Stimulated activated CD4-positive, alpha-beta T cell treated with anti-CD3 and anti-CD28 coated beads, Interleukin-12 subunit alpha, Interleukin-12 subunit beta, amount 100 ng/mL, for 48 hours (primary cell): Measurements from ENCODE around the gene TMEM132E.

ENCODE experiments used
- DNase-seq, 3 donors: peaks; one replicate each; pipeline ENCODE4 v3.0.0-alpha.2; 2020; ENCODE audit warnings: low read depth in 2 of 3, low spot score in 1 of 3

Gene TMEM132E

DNA sequence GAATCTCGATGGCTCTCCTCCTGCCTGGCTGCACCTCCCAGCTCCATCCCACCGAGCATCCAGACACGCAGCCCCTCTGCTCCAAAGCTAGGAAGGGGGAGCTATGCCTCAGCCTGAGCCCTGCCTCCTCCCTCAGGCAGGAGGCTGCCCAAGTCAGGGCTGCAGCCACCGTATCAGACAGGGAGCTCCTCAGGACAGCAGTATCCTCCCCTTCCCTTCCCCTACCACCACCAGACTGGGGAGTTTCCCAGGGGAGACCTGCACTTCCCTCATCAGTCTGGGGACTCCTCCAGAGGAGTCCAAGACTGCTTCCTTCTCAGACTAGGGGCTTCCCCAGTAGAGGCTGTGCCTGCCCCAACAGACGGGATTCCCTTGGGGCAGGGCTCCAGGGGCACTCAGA, 17.5 kb downstream of the TMEM132E start:
- no peak for DNase-seq

DNA sequence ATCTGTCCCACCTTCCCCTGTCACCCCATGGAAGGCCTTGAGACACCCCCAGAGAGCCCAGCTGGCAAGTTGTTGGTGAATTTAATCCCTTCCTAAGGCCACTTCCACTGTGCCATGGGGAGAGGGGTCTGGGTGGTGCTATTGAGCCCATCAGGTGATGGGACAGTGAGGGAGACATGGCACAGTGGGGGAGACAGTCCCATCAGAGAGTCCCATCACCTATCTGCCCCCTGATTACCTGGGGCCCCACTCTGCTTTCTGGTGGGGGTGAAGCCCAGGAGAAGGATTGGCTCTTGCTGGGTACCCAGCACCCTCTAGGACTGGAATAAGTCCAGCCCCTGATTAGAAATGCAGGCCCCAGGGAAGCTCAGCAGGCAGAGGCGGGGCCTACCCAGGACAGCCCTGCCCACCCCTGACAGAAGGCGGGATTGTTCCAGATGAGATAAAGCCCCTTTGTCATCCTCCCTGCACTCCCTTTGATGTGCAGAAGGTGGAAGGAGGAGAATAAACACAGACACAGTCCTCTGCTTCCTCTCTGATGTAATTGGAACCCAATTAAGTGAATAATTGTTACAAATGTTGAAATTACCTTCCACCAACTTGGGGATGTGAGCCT, 18.9 kb downstream of the TMEM132E start:
- DNase-seq: no peak

DNA sequence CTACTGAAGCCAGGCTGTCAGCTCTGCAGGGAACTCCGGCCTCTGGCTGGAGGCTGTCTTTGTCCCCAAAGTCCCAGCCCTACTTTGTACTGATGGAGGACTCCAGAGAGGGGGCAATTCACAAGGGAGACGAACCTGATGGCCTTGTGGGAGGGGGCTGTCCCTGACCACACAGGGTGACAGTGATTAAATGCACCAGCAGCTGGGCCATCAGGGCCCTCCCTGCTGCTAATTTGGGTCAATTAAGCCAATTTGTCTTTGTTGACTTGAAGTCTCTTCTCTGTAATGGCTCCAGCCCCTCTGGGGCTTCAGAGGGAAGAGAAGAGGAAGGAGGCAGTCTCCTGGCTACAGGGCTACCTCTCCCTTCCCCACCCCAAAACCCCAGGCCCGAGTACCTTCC, 22.0 kb downstream of the TMEM132E start:
- no peak for DNase-seq

GRCh38 chr17:34603974-34604373, 24.6 kb downstream of the TMEM132E start:
- no peak for DNase-seq

GRCh38 chr17:34606763-34607162, 27.4 kb downstream of the TMEM132E start:
- DNase-seq: no peak

- DNase-seq: no peak
Observed at GRCh38 chr17:34607917-34608316, 28.5 kb downstream of the TMEM132E start.

GRCh38 chr17:34609210-34609609, 29.8 kb downstream of the TMEM132E start:
- no peak for DNase-seq

GRCh38 chr17:34610039-34610438, 30.7 kb downstream of the TMEM132E start:
- DNase-seq: no peak

GRCh38 chr17:34610506-34610905, 31.1 kb downstream of the TMEM132E start:
- no peak for DNase-seq

- no peak for DNase-seq
Observed at GRCh38 chr17:34613064-34614019, 34.0 kb downstream of the TMEM132E start.

DNA sequence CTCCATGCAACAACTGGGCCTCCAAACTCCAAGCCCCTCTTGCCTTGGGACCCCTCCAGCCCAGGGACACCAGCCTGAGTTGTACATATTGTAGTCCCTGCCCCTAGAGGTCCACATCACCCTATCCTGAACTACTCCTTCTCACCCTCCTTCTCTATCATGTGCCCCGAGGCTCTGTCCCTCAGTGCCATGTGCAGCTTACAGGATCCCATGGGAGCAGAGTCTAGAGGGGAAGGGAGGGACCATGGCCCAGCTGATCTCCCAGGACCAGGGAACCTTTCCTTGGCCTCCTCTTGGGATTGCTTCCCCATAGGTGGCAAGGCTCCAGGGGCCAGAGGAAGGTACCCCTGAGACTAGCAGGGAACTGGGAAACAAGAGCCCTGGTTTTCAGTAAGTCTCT, 35.3 kb downstream of the TMEM132E start:
- no peak for DNase-seq

- DNase-seq: no peak
Observed at GRCh38 chr17:34615326-34615725, 35.9 kb downstream of the TMEM132E start.

DNA sequence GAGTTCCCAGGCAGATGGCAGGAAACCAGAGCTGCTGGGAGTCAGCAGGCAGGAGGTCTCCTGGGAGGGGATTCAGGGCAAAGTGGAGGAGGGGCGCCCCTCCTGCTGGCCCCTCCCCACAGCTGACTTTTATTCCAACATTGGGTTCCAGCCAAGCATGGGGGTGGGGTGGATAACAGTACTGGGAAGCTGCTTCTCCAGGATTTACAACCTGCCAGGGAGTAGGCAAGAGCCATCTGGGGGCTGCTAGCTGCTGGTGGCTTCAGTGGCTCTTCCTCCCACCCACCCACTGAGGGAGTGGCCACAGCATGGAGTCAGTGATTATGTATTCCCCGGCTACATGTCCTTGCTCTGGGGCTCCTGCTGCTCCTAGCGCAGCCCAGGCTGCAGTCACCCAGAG, 36.8 kb downstream of the TMEM132E start:
- no peak for DNase-seq

DNA sequence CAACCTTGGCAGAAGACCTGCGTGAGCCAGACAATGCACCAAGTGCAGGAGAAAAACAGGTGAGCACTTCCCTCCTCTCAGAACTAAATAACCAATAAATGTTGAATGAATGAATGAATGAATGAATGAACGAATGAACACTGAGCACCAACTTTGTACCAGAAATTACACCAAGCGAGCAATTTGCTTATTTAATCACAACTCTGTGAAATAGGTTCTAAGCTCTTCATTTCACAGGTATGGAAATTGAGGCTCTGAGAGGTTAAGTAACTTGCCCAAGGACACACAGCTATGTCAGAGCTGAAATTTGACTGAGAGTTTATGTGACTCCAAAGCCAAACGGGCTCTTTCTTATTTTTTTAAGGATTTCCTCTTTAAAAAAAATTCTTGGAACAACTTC, 38.0 kb downstream of the TMEM132E start:
- no peak for DNase-seq

GRCh38 chr17:34619687-34620217, 40.4 kb downstream of the TMEM132E start:
- no peak for DNase-seq

DNA sequence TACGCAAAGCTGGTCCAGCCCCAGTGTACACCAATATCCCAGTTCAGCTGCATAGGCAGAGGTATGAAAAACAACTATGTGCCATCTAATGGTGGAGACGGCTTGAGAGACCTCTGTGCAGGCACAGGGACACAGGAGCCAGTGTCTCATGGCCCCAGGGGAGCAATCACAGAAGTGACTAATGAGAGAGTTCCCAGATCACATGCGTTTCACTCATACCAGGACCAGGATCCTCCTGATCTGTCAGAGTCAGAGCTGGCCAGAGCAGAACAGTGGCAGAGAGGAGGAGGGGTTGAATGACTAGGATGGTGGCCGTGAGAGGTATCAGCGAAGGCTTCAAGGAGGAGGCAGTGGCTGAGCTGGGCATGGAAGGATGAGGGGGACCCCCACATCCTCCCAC, 41.1 kb downstream of the TMEM132E start:
- no peak for DNase-seq

- no peak for DNase-seq
Observed at GRCh38 chr17:34622862-34623623, 43.7 kb downstream of the TMEM132E start.

DNA sequence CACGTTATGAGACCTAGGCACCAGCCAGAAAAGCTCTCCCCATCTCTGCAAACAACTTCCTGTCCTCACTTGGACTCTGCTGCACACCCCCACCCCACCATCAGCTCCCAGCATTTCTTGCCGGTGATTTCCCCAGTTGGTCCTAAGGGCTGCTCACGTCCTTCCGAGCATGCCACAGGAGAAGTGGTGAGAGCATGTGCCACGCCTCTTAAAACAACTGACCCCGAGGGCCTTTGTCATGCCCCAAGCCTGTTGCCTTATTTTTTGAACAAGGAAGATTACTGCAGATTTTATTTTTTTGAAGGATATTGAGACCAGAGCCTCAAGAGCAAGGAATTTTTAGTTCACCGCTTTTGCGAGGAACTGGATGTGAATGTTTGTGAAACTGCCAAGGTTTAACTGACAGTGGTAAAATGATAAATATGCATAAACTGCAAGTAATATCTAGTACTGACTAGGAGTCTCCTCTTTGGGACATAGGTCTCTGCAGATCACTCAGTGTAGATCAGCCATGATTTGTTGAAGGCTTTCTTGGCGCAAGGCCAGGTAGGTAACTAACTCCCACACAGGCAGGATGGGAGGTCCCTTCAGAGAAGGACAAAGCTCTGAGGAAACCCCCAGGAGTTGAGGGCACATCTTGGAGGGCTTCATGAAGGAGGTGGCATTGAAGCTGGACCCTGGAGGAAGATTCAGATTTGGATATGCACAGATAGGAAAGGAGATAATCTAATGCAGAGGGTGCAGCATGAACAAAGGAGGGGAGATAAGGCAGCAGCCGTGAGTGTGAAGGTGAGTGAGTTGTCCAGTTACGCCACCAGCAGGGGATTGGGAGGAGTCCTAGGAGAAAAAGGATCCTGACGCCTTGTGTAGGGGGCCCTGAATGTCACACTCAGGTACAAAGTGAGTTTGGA, 44.7 kb downstream of the TMEM132E start:
- no peak for DNase-seq

GRCh38 chr17:34624767-34625383, 45.5 kb downstream of the TMEM132E start:
- no peak for DNase-seq

DNA sequence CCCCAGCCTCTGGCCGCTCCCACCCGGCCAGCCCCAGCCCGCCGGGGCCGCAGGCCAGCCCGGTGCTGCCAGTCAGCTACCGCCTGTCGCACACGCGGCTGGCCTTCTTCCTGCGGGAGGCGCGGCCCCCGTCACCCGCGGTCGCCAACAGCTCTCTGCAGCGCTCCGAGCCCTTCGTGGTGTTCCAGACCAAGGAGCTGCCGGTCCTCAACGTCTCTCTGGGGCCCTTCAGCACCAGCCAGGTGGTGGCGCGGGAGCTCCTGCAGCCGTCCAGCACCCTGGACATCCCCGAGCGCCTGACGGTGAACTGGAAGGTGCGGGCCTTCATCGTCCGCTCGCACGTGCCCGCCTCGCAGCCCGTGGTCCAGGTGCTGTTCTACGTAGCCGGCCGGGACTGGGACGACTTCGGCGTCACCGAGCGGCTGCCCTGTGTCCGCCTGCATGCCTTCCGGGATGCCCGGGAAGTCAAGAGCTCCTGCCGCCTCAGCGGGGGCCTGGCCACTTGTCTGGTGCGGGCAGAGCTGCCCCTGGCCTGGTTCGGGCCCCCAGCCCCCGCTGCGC, 46.8 kb downstream of the TMEM132E start:
- DNase-seq: no peak
